SK-MEL-5 (cell line): Measurements from ENCODE around the gene DTNBP1. TPM values are rescaled to one million over a fixed set of nuclear protein-coding genes. Genes with fewer than 3 reads are reported as not detected.
A peak's percentile ranks its signal among the peaks of the same experiment; 100 is the strongest.

ENCODE experiments used
- DNase-seq: peaks from one replicate; pipeline ENCODE4 v3.0.0-alpha.2; 2016; ENCODE audit warnings: low read depth, low spot score
- in situ Hi-C: cut with HindIII; loops from 2 replicates; pipeline ENCODE4 v1.10.0; 2016; ENCODE audit warnings: low sequenced_read_pairs, high pct_unique_total_duplicates, low pct_unique_long_range_greater_than_20kb
- small RNA-seq, 2 experiments: library from RNA; depleted of rRNA; stranded (forward); fragments of <200 nt; gene quantifications; one replicate each; pipeline ENCODE3, GENCODE V24; 2014
- total RNA-seq: library from RNA; depleted of rRNA; stranded (reverse); fragments of >200 nt; shearing (Covaris generic); gene quantifications from 2 replicates; pipeline ENCODE4 v1.2.3, GENCODE V29; 2014

Gene DTNBP1
- total RNA-seq, 1 experiment from 2014 or later = 8.3 TPM

DNA sequence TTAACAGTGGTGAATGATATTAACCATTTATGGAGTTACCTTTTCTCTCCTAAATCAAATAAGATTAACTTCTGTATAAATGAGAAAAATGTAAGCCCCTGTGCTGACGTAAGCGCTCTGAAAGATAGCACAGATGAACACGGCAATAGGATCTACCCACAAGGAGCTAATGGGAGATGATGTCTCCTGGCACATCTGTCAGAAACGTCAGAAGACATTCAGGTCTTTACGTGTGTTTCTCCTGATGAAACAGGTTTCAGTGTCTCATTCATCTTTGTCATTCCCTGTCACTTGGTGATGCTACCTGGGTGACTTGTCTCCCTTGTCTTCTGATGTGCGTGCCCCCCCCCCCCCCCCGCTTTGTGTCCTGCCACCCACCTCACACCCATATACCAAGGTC lies 189.7 kb downstream of the DTNBP1 start:
- peak; percentile 71 for DNase-seq
- in situ Hi-C loops = no loop called here

Small RNA genes lying within 50 kb of the gene (small RNA-seq; reads per million reads assigned to genes)
- gene RF00001 = 0 reads per million in 2 experiments
